T1000 (cell line): ENCODE results near the gene MICOS13.

Experiments
- DNase-seq: peaks from one replicate; lab custom pipeline; 2025; ENCODE audit warnings: mixed read lengths; lab: John Stamatoyannopoulos, UW

The MICOS13 gene

DNA sequence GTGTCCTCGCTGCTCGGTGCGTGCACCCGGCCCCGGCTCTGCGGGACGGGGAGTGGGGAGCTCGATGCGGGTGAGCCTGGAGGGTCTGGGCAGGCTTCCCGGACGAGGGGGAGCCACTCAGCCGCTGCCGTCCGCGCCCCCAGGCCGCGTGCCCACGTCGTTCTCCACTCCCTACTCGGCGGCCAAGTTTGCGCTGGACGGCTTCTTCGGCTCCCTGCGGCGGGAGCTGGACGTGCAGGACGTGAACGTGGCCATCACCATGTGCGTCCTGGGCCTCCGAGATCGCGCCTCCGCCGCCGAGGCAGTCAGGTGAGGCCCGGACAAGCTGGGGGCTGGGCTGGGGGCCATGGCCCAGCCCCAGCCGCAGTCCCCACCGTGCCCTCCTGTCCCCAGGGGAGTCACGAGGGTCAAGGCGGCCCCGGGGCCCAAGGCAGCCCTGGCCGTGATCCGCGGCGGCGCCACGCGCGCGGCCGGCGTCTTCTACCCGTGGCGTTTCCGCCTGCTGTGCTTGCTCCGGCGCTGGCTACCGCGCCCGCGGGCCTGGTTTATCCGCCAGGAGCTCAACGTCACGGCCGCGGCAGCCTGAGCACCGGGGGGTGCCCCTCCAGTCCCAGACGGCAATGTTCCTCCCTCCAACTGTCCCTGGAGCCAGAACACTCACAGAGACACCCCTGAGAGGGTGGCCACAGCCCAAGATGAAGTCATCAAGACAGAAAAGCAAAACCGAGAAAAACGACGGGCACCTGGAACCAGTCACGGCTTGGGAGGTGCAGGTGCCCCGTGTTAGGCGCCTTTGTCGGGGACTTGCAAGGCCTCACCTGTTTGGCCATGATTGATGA is 7.3 kb upstream of the MICOS13 start:
- peak; percentile 69 for DNase-seq

DNA sequence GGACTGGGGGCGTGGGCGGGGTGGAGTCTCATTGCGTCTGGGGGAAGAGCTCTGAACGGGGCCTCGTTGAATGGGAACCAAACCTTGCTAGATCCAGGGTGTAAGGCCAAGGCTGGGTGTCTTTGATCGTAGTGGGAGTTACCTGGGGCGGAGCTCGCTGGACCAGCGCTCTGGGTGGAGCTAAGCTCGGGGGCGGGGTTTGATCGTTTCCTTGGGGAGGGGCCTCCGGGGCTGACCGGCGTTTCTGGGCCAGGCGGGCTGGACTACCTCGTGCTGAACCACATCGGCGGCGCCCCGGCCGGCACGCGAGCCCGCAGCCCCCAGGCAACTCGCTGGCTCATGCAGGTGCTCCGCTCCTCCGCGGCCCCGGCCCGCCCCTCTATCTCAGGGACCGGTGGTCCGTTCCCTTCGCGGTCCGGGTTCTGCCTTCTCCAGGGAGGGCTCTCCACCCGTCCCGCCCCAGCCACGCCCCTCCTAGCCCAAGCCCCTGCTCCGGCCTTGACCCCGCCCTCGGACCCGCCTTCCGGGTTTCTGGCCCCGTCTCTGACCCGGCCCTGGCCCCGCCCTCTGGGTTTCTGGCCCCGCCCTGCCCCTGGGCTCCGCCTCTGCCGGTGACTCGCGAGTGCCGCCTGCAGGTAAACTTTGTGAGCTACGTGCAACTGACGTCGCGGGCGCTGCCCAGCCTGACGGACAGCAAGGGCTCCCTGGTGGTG is 6.5 kb upstream of the MICOS13 start:
- peak; percentile 98 for DNase-seq

DNA sequence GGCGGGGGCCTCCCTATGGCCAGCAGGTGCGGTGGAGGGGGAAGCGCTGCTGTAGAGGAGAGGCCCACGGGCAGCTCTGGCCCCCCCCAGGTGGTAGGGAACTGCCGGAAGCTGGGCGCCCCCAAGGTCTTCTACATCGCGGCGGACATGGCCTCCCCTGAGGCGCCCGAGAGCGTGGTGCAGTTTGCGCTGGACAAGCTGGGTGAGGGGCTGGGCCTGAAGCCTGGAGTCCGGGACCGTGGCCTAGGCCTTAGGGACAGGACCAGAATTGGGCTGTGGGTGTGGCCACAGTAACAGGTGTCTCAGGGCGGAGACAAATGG is 6.0 kb upstream of the MICOS13 start:
- DNase-seq, result no peak

DNA sequence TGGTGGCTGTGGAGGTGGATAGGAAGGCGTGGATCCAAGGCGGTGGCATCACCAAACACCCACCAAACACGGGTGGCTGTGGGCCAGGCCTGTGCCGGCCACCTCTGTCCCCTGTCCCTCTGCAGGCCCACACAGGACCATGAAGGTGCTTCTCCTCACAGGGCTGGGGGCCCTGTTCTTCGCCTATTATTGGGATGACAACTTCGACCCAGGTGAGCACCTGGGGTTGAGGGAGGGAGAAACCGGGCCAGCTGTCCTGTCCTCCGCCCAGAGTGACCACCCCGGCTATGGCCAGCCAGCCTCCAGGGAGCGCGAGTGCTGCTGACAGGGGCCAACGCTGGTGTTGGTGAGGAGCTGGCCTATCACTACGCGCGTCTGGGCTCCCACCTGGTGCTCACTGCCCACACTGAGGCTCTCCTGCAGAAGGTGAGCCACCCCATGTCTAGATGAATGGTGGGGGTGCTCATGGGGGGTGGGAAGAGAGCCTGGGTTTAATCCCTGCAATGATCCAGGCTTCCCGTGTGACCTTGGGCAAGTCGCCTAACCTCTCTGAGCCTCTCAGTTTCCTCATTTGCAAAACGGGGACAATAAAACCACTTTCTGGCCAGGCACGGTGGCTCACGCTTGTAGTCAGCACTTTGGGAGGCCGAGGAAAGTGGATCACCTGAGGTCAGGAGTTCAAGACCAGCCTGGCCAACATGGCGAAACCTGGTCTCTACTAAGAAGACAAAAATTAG is 4.5 kb upstream of the MICOS13 start:
- DNase-seq, result no peak

DNA sequence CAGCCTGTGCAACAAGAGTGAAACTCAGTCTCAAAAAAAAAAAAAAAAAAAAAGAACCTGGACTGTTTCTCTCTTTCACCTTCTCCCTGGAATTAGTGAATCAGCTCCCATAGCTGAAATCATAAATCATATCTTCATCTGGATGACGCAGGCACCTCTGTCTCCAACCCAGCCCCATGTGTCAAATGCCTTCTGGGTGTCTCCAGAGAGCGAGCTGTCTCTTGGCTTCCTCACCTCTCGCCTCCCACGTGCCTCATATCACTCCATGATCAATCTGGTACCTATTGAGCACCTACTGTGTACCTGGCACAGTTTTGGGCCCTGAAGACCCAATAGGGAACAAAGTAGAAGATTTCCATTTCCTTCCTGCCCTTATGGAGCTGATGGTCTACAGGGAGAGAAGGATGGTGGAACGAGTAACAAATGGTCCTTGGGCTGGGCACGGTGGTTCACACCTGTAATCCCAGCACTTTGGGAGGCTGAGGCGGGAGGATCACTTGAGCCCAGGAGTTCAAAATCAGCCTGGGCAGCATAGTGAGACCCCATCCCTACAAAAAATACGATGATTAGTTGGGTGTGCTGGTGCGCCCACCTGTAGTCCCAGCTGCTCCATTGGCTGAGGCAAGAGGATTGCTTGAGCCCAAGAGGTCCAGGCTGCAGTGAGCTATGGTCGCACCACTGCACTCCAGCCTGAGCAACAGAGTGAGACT is 3.0 kb upstream of the MICOS13 start:
- DNase-seq, result no peak

DNA sequence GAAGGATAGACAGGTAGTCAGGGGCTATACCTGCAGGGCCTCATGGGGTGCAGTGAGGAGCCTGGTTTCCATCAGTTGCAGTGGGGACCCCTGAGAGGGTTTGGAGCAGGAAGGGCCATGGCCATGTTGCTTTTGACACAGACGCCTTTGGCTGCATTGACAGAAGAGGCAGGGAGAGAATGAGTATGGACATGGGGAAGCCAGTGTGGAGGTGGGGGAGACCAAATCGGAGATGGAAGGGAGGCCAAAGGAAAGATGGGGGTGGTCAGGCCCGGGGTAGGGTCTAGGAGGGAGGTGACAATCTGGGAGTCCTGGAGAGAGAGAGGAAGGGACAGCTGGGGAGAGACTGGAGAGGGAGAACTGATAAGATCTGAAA is 1.8 kb upstream of the MICOS13 start:
- DNase-seq, result no peak

DNA sequence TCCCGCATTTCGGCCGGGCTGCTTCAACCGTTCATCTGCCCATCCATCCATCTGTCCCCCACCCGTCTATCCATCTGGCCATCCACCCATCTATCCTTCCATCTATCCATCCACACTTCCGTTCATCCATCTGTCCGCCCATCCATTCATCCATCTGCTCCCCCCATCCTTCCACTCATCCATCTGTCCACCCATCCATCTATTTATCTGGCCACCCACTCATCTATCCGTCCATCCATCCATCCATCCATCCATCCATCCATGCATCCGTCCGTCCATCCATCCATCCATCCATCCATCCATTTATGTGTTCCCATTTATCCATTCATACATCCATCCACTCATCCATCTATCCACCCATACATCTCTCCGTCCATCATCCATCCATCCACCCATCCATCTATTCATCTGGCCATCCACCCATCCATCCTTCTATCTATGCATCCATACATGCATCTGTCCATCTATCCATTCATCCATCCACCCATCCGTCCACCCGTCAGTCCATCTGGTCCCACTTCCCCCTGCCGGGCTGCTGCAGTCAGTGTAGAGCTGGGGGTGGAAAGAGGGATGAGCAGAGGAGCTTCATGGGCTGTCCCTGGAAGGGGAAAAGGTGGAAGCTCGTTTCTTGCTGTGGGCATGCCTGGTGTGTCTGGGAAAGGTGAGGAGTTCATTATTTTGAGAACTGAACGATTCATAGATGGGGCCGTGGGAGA is 1.2 kb upstream of the MICOS13 start:
- DNase-seq, result no peak

DNA sequence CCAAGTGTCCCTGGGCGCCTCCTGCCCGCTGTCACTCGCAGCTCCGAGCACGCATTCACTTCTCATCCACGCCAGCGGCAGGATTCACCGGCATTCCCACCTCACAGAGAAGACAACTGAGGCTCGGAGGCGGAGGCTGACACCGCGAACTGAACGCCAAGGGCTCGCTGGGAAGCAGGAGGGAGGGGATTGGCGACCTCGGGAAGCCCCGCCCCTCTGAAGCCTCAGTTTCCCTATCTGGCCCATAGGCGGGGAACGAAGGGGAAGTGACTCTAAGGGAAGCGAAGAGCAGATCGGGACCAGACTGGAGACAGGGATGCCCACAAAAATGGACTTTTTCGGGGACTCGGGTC is 256 bp downstream of the MICOS13 start:
- DNase-seq, result no peak

DNA sequence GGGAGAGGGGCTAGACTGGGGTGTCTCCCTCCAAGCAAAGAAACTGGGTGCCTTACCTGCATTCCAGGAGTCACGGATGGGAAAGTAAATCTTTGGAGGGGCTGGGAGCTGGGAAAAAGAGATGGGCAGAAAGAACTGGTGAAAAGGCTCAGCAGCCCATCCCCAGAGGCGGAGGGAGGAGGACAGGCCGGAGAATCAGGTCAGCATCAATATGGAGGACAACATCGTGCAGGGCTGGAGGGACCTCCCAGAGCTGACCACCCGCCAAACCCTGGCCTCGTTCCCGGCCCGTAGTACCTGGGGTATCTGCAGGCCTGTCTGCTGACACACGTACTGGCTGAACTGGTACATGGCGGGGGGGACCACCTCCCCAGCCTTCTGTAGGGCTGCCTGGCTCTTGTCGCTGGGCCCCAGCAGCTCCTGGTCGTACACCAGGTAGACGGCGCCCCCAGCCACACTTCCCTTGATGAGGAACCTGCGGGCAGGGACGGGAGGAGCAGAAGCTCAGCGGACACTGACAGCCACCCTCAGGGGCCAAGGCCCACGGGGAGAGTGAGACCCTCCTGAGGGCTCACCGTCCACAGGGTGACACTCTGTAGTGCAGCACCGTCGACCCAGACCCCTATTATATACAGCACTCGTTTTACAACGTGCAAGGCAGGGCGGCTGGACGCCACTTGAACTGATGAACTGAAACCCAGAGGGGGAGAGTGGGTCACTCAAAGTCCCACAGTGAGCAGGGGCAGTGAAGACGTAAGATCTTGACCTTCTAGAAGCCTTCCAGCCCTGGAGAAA is 830 bp downstream of the MICOS13 start:
- DNase-seq, result no peak

DNA sequence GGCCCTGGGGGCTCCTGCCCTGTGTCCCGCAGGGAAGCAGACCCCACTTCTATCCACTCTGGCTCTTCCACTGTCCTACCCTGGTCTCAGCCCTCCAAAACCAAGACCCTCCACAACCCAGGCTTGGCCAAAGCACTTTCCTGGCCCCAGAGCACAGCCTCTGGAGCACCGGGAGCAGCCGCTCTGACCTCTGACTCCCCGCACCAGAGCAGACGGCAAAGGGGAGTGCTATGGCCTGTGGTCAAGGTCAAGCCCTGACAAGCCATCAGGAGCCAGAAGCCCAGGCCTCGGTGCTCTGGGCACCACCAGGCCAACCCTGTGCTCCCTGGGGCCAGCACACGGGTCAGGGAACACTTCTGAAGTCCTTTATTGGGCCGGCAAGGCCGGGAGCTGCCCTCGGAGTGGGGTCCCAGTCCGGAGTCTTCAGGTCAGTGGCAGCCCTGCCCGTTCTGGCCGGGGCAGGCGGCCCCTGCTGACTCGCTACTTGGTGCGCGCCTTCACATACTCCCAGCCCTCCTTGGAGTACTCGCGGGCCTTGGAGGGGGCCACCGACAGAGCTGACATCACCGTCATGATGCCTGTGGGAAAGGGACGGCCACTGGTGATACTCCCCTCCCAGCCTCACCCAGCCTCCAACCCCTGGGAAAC is 2.1 kb downstream of the MICOS13 start:
- no peak for DNase-seq

DNA sequence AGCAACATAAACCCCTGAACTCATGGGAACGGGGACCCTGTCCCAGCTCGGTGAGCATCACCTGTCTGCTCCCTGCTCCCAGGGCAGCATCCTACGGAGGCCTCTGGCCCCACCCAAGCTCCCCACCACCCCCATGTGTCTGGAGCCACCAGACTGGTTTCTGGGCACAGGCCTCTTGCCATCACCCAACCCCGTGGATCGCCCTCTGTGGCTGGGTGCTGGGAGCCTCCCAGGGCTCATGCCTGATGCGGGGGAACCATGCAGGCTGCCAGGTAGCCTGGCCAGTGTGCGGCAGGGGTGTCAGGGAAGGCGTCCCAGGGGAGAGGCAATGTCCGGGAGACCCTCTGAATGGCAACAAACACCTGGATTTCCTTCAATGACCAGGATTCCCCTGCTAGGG is 2.7 kb downstream of the MICOS13 start:
- no peak for DNase-seq

DNA sequence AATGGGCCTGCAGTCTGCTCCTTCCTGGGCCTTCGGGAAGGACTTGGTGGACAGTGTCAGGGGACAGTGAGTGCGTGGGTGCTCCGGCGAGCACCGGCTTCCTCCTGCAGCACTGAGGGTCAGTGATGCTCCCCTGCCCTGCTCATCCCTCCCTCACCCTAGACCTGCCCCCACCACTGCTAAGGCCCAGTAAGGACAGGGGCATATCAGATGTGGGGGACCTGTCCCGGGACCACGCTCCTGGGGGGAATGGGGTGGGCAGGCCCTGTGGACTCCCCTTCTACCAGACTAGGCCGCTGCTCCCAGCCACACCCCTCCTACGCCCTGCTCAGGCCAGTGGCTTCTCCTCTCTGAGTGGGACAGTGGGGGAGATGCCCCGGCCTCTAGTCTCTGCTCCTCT is 3.2 kb downstream of the MICOS13 start:
- no peak for DNase-seq

DNA sequence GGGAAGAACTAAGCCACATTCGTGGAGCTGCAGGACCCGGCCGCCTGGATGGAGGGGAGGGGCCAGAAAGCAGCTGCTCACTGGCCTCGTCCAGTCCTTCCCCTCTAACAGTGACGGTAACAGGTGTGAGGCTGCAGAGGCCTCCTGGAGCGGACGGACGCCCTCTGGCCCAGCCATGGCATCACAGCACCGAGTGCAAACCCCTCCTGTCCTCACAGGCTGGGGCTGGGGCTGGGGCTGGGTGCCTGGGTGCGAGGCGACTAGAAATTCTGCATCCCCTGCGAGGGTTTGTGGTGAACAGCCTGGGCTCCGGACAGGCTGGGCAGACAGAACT is 3.6 kb downstream of the MICOS13 start:
- no peak for DNase-seq

DNA sequence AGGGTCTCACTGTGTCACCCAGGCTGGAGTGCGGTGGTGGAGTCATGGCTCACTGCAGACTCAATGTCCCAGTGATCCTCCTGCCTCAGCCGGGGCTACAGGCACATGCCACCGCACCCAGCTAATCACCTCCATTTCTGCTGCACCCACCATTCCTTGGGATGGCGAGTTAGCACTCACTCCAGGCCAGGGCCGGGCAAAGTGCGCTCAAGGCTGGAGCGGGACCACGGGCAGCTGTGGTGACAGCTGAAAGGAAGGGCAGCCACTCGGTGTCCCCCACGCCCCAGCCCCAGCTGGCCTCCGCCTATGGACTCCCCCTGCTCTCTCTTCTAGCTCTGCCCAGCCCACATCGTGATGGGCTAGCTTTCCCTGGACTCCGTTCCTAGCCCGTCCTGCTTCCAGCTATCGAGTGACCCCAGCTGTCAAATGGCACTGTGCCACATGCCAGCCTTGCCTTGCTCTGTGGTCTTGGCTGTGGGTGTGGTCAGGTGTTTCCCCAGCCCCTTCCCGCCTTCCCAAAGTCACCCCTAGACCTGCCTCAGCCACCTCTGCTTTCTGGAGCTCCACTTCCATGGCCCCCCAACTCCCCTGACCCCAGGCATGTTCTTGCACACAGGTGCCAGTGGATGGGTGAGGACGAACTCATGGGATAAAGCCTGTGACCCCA is 4.1 kb downstream of the MICOS13 start:
- no peak for DNase-seq

DNA sequence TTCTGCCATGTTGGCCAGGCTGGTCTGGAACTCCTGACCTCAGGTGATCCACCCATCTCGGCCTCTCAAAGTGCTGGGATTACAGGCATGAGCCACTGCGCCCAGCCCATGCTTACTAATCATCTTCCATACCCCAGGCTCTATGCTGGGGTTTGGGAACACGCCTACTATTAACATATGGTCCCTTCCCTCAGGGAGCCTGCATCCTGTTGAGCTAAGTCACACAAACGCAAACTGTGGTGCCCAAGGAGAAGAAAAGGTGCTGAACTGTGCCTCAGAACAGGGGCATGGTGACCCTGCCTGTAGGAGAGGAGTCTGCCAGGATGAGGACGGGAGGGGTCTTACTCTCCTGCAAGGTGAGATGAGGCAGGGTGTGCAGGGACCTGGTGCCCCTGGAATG is 5.6 kb downstream of the MICOS13 start:
- DNase-seq, result no peak

DNA sequence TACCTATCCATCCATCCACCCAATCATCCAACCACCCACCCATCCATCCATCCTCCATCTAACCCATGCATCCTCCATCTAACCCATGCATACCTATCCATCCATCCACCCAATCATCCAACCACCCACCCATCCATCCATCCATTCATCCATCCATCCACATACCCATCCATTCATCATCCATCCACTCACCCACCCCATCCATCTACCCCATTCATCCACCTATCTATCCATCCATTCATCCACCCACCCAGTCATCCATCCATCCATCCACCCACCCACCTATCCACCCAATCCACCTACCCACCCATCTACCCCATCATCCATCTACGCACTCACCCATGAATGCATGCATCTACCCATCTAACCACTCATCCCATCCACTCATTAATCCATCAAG is 6.6 kb downstream of the MICOS13 start:
- DNase-seq, result no peak

DNA sequence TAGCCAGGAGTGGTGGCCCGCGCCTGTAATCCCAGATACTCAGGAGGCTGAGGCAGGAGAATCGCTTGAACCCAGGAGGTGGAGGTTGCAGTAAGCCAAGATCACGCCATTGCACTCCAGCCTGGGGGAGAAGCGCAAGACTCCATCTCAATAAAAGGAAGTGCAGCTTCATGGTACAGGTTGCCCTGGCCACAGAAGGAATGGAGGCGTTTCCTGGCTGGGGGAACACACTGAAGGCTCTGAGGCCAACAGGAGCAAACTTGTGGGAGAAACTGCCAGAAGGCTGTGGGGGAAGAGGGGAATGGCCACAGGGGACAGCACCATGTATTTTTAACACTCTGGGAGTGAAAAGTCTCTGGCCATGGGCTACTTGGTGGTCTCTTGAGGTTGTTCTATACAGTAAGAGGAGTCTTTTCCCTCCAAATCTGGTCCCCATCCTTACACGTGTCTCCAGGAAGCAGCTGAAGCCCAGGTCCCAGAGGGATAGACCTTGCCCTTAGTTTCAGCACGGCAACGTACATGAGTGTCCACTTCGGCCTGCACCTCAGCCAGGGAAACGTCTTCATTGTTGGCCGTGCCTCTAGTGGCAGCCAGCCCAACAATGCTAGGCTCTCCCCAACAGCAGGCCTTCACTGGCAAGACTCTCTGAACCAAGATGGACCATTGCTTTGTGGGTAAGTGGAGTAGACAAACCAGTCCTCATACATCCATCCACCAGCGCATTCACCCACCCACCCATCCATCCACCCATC is 7.4 kb downstream of the MICOS13 start:
- DNase-seq, result no peak

DNA sequence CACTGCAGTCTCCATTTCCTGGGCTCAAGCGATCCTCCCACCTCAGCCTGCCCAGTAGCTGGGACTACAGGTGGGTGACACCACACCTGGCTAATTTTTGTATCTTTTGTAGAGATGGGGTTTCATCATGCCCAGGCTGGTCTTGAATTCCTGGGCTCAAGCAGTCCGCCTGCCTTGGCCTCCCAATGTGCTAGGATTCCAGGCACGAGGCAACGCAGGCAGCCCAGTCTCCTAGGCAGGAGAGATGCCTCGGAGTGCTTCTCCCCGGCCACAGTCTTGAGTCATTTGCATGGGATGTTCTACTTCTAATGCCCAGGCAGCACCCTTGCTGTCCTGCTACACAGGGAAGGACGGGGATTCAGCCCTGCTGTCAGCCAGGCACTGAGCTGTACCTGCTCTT is 8.7 kb downstream of the MICOS13 start:
- DNase-seq, result no peak

DNA sequence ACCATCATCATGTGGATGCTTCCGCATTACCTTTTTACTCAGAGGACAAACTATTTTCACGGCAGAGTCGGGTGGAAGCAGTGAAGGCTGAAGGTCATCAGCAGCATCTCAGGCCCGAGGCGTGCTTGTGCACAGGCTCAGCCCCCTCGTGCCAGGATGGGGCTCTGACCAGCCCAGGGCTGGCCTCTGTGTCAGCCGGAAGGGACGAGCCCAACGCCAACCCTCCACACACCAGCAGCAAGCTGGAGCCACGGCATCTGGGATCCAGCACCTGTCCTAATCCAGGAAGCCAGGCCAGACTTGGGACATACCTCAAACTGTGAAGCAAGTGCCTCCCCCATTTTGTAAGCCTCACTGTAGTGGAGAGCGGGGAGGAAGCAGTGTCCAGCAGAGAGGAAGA is 11.1 kb downstream of the MICOS13 start:
- DNase-seq, result no peak
